HL-60/S4 treated with retinoic acid at 250 ng/mL for 4 days and 3 days (cell line): ENCODE measurements around the gene DEDD.

Experiments used
- in situ Hi-C: fragments of 300-500 bp; cut with MboI; formaldehyde crosslinking; loops from 2 replicates; pipeline ENCODE4 v1.7.0; 2022; ENCODE audit warnings: low sequenced_read_pairs

DEDD gene

DNA sequence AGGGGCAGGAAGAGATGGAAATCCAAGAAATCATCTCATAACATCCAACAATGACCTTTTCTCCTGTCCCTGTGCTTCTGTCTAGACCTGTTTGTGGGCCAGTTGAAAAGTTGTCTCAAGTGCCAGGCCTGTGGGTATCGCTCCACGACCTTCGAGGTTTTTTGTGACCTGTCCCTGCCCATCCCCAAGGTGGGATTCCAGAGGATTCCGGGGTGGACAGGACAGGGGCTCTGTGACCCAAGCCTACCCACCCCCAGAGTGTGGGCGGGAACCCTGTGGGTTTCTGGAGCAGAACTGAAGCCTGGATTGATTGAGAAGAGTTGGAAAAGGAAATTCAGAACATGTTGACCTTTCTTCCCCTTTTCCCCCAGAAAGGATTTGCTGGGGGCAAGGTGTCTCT is 31.3 kb upstream of the DEDD start:
- in situ Hi-C loops = no loop called here

DNA sequence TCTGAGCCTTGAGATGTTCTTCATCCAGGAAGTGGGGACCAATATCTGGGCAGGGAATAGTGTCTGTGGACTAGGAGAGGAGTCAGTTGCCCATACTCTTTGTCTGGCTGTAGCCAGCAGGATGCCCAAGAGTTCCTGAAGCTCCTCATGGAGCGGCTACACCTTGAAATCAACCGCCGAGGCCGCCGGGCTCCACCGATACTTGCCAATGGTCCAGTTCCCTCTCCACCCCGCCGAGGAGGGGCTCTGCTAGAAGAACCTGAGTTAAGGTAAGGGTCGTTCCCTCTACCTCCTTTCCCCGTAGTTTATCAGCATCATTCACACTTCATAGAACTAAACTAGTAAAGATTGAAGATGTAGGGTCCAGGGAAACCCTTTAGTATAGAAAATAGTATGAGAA is 30.3 kb upstream of the DEDD start:
- in situ Hi-C loops = no loop called here

DNA sequence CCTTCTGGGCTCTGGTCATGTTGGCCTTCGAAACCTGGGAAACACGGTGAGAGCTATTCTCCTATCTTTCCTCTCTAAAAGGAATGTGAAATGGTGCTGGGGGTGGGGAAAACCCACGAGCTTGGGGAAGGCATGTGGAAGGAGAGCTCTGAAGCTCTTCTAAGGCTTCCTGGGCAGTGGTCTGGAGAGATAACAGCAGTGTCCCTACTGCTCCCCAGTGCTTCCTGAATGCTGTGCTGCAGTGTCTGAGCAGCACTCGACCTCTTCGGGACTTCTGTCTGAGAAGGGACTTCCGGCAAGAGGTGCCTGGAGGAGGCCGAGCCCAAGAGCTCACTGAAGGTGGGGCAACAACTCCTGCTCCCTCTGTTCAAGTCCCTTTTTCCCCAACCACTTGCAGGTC is 29.6 kb upstream of the DEDD start:
- in situ Hi-C loops = no loop called here

DNA sequence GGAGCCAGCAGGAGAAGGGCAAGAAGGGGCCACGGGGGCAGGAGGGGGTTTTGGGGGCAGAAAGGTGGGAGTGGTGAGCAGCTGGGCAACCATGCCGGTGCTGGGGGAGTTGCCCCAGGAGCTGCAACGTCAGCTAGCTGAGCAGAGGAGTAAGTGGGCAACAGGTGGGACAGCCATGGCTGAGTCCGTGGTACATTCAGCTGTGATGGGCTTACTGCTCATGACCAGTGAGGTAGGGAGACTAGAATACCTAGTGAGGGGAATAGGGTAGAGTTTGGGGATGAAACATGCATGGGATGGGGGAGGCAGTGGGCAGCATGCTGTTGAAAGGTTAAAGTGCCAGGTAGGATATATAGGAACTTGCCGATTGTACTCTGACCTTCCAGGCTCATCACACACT is 29.2 kb upstream of the DEDD start:
- in situ Hi-C loops = no loop called here

DNA sequence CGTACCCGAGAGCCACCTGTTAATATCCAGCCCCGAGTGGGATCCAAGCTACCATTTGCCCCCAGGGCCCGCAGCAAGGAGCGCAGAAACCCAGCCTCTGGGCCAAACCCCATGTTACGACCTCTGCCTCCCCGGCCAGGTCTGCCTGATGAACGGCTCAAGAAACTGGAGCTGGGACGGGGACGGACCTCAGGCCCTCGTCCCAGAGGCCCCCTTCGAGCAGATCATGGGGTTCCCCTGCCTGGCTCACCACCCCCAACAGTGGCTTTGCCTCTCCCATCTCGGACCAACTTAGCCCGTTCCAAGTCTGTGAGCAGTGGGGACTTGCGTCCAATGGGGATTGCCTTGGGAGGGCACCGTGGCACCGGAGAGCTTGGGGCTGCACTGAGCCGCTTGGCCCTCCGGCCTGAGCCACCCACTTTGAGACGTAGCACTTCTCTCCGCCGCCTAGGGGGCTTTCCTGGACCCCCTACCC is 28.2 kb upstream of the DEDD start:
- in situ Hi-C loops = no loop called here

DNA sequence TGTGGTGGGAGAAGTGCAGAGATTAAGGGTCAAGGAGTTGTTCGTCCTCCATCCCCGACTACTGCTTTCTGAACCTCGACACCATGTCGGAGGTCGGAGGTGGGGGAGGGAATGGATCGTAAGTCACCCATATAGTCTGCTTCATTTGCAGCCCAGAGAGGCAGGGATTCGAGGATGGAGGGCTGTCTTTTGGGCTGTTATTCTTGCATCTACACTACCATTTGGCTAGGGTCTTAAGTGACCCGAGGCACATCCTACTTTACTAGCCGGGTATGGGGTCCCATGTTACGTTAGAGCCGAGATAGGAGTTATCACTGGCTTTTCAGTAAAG is 27.4 kb upstream of the DEDD start:
- in situ Hi-C loops = no loop called here

DNA sequence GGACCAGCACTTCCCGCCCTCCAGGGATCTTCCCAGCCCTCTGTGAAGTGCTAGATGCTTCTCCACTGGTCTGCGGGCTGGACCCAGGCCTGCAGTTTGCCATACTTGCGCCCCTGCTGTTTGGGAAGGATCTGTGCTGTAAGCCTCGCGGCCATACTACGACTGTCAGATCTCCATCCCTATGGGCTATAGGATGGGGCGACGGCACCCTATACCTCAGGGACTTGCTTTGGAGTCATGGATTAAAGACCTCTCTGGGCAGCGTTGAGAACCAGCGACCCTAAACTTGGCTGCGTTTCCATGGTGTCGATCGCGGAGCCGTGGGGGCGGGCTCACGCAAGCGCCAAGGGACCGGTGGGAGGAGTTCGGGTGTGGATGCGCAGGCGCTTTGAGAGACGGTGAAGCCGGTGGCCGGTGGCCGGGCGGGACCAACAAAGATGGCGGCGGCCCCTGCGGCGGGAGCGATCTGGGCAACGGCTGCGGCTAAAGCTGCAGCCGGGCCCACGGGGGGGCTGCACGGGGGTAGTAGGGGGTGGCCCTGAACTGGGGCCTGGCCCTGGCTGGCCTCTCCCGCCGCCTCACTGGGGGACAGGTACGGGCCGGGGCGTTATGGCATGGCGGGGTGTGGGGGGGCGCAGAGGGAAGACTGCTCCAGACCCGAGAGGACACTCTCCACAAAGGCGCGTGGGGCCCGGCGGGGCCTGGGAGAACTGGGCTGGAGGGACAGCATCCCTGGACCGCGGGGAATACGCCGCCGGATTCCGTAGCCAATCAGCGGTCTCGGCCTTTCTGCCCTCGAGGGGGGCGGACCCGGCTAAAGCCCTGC is 26.8 kb upstream of the DEDD start, which contains the start of gene USP21:
TSS of gene USP21 (plus strand) at position 414 of the 826 bp plus-strand sequence. CDS start 1,141 bp downstream, outside the sequence.
- in situ Hi-C loops = no loop called here

DNA sequence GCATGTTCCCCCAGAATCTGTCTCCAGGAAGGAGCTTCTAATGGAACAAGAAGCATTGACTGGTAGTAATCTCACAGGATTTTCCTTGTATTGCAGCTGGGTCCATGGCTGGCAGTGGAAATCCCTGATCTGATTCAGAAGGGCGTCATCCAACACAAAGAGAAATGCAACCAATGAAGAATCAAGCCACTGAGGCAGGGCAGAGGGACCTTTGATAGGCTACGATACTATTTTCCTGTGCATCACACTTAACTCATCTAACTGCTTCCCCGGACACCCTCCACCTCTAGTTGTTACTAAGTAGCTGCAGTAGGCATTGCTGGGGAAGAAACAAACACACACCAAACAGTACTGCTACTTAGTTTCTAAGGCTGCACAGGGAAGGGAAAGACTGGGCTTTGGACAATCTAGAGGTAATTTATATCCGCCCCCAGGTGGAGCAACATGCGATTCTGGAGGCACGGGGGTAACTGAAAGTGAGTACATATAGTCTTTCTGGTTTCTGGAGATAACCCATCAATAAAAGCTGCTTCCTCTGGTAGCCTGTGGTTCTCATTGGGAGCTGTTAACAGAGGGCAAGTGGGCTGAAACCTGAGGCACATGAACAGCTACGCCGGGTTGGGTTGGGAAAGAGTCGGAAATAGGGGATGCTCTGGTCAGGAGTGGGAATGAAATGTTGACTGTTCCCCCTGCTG is 26.0 kb upstream of the DEDD start:
- in situ Hi-C loops = no loop called here

DNA sequence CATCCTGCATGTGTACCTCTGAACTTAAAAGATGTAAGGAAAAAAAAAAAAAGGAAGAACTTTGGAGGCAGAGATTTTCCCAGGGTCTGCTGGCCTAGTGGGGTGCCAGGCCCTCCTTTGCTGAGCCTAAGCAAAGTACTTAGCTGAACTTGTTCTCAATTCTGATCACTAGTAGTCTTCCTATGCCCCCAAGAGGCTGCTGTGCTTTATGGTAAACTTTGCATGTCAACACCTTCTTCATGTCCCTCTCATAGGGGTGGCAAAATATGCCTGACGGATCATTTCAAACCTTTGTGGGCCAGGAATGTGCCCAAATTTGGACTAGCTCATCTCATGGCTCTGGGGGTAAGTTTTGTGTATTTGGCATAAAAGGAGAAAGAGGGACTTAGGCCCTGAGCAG is 25.4 kb upstream of the DEDD start:
- in situ Hi-C loops = no loop called here

DNA sequence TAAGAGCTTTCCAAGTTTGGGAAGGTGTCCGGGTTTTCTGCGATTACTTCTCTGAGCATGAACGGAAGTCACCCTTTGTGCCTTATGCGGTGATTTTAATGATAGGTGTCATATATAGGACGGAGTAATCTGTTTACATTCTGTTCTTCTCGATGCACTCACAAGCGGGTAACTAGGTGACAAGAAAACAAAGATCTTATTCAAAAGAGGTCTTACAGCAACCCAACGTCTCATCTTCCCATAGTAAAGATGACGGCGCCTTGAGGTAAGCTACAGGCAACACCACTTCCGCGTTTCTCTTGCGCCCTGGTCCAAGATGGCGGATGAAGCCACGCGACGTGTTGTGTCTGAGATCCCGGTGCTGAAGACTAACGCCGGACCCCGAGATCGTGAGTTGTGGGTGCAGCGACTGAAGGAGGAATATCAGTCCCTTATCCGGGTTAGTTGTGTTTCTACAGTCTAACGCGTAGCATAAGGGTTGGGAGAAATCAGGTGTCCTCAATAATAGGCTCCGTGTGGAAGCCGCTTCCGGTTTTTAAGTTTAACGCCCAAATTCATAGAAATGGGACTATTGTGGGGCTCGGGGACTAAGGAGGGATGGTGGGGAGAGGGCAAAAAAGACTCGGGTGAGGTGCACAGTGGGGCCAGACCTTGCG is 21.3 kb upstream of the DEDD start, which contains the start of gene UFC1:
TSS of gene UFC1 (plus strand) at position 297 of the 656 bp plus-strand sequence. CDS start at position 317, 20 bp downstream.
- in situ Hi-C loops = no loop called here

DNA sequence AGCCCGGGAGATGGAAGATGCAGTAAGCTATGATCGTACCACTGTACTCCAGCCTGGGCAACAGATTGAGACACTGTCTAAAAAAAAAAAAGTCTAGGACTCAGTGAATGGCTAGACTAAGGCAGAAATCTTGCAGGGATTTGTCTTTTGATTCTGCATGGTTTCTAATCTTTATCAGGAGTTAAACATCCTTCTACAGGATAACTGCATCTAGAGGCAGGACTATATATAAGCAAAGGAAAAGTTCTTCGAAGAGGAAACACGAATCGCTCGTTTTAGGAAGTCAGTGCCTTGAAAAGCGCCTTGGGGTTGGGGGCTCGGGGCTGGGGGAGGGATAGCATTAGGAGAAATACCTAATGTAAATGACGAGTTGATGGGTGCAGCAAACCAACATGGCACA is 20.7 kb upstream of the DEDD start:
- in situ Hi-C loops = no loop called here

DNA sequence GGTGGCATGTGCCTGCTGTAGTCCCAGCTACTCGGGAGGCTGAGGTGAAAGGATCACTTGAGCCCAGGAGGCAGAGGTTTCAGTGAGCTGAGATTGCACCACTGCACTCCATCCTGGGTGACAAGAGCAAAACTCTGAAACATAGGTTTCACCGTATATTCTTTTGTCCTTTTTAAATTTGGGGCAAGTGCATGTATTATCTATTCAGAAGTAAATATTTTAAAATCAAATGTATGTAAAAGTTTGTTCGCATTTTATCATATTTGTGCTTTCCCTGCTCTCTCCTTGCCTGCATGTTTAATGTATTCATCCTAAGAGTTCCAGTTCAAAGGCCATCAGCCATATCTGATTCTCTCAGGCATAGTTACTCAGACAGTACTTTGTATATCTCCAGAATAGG is 13.4 kb upstream of the DEDD start:
- in situ Hi-C loops = no loop called here

DNA sequence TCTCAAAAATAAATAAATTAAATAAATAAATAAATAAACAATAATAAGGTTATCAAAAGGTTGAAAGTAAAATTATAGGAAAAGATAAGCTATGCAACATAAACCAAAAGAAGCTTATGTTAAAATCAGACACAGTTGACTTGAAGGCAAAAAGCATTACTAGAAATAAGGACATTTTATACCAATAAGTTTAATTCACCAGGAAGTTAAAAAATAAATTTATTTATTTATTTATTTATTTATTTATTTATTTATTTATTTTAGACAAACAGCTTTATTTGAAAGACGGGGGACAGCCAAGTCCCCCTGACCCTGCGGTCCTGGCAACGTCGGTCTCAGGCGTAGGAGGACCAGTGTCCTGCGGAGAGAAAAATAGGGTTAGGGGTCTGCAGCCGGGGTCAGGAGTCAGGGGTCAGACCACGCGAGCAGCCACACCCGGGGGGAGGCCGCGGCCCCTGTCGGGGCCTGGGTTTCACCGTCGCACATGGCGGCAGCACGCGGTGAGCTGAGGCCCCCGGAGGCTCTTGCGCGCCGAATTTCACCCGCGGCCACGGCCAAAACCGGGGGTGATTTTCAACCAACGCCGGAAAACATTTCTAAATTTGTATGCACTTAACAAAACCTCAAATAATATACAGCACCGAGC is 8.4 kb upstream of the DEDD start:
- in situ Hi-C loops = no loop called here

DNA sequence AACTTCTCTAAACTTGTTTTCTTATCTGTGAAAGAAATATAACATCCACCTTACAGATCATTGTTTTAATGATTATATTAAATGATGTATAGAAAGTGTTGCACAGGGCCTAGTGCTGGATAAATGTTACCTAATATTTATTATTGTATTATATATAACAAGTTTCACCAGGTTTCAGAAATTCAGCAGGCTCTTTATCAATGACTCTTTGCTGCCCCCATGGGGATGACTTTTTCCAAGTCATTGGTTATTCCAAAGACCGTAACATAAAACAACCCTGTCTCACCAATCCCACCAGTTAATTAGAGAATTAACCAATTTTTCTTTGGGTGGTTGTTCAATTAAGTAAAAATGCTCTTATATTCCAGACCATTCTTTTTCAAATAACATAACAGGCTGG is 7.3 kb upstream of the DEDD start:
- in situ Hi-C loops = no loop called here

DNA sequence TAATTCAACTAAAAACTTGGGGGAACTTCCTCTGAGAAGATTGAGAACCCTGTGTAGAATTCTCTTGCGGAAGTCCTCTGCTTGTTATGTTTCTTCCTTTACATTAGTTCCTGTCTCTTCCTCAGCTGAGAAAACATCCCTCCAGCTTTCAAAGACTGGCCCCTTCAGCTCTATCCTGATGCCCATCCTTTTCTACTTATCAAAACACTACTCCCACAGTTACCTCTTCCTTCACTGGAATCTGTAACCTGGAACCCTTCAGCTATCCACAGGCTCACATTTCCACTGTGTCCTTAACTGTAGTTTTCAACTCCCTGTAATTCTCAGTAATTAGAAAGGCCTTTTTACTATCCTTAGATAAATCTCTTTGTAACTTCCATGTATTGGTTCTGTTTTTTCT is 6.0 kb upstream of the DEDD start:
- in situ Hi-C loops = no loop called here

DNA sequence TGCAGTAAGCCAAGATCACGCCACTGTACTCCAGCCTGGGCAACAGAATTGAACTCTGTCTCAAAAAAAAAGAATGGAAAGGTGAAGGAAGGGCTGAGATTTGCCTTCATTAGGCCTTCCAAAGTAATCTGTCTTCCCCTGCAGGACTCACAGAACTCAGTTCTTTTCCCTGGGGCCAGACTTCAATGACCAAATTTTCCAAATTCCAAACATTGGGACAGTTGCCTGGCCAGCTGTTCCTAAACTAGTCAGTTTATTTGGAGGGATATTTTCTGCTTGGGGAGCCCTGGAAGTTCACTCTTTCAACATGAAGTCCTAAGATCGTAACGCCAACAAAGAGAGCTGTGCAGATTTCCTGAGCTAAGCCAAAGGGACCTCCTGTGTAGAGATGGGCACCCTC is 5.4 kb upstream of the DEDD start:
- in situ Hi-C loops = no loop called here

DNA sequence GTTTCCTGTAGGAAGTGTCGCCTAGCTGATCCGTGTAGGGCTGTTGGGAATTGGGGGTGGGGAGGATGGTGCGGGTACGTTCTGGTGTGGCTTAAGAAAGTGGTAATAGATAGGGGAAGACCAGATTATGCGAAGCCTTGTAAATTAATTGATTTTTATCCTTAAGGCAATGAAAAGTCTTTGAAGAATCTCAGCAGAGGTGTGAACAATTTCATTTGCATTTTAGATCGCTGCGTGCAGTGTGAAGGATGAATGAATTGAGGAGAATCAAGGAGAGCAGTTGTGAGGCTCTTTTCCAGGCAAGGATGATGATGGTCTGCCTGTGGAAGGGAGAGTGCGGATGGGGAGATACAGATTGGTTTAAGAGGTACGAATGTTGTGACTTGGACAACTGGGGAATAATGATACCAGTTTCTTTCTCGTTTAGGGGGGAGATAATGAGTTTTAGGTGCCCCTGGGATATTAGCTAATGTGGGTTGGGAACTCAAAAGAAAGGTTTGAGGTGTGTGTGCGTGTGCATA is 813 bp upstream of the DEDD start:
- in situ Hi-C loops = no loop called here

DNA sequence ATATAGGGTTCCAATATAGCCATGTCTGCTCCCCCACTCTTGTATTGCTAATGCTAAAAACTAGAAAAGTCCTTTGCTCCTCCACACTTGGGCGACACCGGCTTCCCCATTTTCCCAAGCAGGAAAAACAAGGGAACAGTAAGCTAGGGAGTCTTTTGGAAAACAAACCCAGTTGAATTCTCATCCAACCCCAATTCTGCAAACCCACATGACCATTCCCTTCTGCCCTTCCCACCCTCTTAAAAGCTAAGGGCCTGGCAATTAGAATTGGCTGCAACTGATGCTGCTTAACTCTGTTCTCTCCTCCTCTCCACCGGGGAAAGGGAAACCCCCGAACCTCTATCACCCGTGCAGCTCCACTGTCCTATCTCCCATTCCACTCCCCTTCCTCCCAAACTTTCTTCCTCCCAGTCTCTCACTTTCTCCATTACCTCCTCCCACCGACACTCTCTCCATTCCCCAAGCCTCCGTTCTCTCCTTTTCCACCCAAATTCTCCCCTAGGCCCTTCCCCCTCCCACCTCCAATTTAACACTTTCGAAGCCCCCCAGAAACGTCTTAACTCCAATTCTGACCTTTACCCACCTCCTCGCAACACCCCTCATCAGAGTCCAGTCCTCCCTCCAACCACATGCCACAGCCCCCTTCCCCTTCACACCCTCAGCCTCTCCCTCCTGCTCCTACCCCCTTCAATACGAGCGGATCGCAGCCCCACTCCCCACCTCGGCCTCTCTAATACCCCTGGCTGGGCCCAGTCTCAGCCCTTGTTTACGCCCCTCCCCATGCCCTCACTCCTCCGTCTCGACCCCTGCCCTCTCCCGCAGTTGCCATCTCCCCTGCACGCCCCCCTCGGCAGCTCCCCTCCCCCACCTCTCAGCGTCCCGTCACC is 701 bp downstream of the DEDD start:
- in situ Hi-C loops = no loop called here

DNA sequence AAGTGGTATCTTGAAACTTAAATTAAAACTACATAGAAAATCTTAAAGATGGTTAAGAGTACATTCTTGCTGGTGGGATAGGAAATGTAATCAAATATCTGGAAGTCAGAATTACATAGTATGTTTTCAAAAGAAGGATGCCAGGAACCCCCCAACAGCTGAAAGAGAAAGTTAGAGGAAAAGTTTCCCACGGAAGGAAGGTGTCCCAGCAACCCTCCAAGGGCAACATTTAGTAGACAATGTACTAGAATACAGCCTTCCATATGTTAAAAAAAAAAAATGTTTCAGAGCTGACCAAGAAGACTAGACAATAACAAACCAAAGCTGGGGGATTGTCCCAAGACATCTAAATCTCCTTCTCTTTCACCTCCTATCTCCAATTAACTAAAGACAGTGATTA is 2.2 kb downstream of the DEDD start:
- in situ Hi-C loops = no loop called here
